ENCODE data around the gene ADA. TPM values are rescaled to one million over a fixed set of nuclear protein-coding genes. Genes with fewer than 3 reads are reported as not detected.

Gene ADA
- total RNA-seq, 2 donors from 2014 or later, result 6.3 to 16.7 TPM

- no peak for TF ChIP-seq CTCF (IDR thresholded peaks at IDR 0.05)
- peaks cover 3 to 75% of the 10 kb centered on the region in 2 donors for H3K4me1 ChIP-seq
- H3K27me3 ChIP-seq, result no peaks in the 10 kb centered on the region
- H3K4me3 ChIP-seq, result peak overlapping the region in 1 of 2 donors; percentile 16
- peak overlapping the region; percentile 75 to 77 for H3K27ac ChIP-seq
- no peaks in the 10 kb centered on the region for H3K36me3 ChIP-seq
- no peaks in the 10 kb centered on the region for H3K9me3 ChIP-seq
- DNase-seq (ENCODE audit: low spot score), result peak; percentile 88
Measured at GRCh38 chr20:44642203-44643153, 9.0 kb downstream of the ADA start.

- Histone ChIP-seq H3K9me3 (no peaks in the 10 kb centered on the region), H3K4me3 (no peak overlapping the region), H3K27ac (no peak overlapping the region), H3K4me1 (peaks cover 3 to 74% of the 10 kb centered on the region in 2 donors), H3K36me3 (no peaks in the 10 kb centered on the region), H3K27me3 (no peaks in the 10 kb centered on the region)
- no peak for TF ChIP-seq CTCF (IDR thresholded peaks at IDR 0.05)
- DNase-seq (ENCODE audit: low spot score), result no peak
Measured at GRCh38 chr20:44641325-44641724, 10.2 kb downstream of the ADA start.

GRCh38 chr20:44640522-44640921 is 11.0 kb downstream of the ADA start:
- DNase-seq (ENCODE audit: low spot score), result no peak
- no peaks in the 10 kb centered on the region for H3K36me3 ChIP-seq
- no peak overlapping the region for H3K27ac ChIP-seq
- no peak for TF ChIP-seq CTCF (IDR thresholded peaks at IDR 0.05)
- peaks cover 3 to 74% of the 10 kb centered on the region in 2 donors for H3K4me1 ChIP-seq
- H3K27me3 ChIP-seq, result no peaks in the 10 kb centered on the region
- H3K4me3 ChIP-seq, result no peak overlapping the region
- H3K9me3 ChIP-seq, result no peaks in the 10 kb centered on the region

- no peak for TF ChIP-seq CTCF (IDR thresholded peaks at IDR 0.05)
- no peaks in the 10 kb centered on the region for H3K9me3 ChIP-seq
- no peaks in the 10 kb centered on the region for H3K36me3 ChIP-seq
- H3K4me3 ChIP-seq, result no peak overlapping the region
- H3K27ac ChIP-seq, result peak overlapping the region; percentile 62 to 71
- no peaks in the 10 kb centered on the region for H3K27me3 ChIP-seq
- DNase-seq (ENCODE audit: low spot score), result peak; percentile 94
- peaks cover 3 to 67% of the 10 kb centered on the region in 2 donors for H3K4me1 ChIP-seq
Measured at GRCh38 chr20:44637522-44638372, 13.8 kb downstream of the ADA start.

- peaks cover 0 to 67% of the 10 kb centered on the region in 2 donors for H3K4me1 ChIP-seq
- H3K27me3 ChIP-seq, result no peaks in the 10 kb centered on the region
- H3K36me3 ChIP-seq, result no peaks in the 10 kb centered on the region
- H3K27ac ChIP-seq, result peak overlapping the region; percentile 62 to 65
- no peak for TF ChIP-seq CTCF (IDR thresholded peaks at IDR 0.05)
- no peaks in the 10 kb centered on the region for H3K9me3 ChIP-seq
- H3K4me3 ChIP-seq, result no peak overlapping the region
- no peak for DNase-seq (ENCODE audit: low spot score)
Measured at GRCh38 chr20:44637042-44637441, 14.5 kb downstream of the ADA start.
